ENCODE data around the gene PPEF1.
"Not testable (repeated sequence)": the region's sequence is repeated elsewhere in the genome, so short reads cannot be mapped to it uniquely, and the experiment has no call there.

Gene PPEF1

DNA sequence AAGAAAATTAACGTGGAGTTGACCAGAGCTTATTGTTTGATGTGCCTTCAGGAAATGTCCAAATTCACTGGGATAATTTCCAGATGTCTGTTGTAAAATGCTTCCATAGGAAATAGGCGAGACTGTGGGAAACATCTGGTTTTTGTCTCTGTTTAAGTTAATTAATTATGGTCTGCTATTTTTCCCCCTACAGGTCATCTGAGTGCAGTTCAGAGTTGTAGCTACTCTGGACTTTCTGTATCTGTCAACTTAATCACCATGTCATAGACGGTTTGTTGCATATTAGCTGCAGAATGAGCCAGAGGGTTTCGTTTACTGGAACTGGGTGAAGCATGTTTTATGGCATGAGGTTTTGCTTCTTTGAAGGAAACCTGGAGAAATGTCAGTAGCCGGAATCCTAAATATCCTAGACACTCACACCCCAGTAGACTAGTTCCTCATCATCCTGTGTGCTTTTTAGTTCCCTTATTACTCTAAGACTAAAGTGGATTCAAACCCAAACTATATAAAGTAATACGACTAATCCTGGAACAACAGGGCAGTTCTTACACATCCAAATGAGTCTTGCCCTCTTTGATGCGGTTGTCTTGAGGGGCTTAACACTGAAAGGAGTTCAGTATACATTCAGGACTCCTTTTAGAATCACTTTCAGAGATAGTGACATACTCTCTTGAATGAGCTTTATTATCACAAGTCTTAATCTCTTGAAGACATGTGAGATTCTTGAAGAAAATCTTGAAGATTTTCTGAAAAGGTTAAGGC is 62.5 kb downstream of the PPEF1 start:
- no peak for DNase-seq
- in situ Hi-C loops (cut with MboI; ENCODE audit: low pct_unique_long_range_greater_than_20kb, low sequenced_read_pairs) = no loop called here

- no peak for DNase-seq
- in situ Hi-C loops (cut with MboI; ENCODE audit: low pct_unique_long_range_greater_than_20kb, low sequenced_read_pairs) = no loop called here
Measured at GRCh38 chrX:18789916-18790315, 82.5 kb downstream of the PPEF1 start.

DNA sequence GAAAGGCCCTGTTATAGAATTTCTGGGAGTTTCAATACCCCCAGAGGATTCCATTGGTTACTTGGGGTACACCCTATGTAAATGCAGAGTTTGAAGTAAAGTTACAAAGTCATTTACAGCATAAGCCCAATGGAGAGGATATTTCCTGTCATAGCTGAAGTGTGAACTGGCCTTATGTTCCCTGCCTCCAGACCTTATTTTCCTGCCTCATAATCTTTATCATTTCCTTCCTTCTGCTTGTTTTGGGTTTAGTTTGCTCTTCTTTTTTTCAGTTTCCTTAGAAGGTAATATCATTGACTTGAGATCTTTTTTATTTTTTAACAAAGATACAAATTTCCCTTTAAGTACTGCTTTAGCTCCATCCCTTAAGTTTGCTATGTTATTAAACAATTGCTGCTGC is 85.4 kb downstream of the PPEF1 start:
- in situ Hi-C loops (cut with MboI; ENCODE audit: low pct_unique_long_range_greater_than_20kb, low sequenced_read_pairs) = no loop called here
- peak; percentile 7 for DNase-seq

DNA sequence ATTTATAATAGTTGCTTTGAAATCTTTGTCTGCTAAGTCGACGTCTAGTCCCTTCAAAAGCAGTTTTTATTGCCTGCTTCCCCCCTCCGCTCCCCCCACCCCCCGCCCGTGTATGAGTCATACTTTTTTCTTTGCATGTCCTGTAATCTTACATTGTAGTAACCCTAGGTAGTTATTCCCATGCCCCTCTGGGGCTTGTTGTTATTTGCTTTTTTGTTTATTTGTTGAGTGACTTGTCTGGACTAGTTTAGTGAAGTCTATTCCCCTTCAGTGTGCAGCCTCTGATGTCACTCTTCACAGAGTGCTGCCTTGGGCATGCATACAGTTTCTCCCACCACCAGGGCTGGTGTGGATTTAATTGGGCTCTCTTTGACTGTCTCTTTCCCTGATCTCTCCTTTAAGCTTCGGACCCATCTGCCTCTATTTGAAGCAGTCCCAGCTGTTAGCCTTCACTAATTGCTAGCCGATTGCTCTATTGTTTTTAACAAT is 86.2 kb downstream of the PPEF1 start:
- peak; percentile 9 for DNase-seq
- in situ Hi-C loops (cut with MboI; ENCODE audit: low pct_unique_long_range_greater_than_20kb, low sequenced_read_pairs) = no loop called here

GRCh38 chrX:18797141-18797540 is 89.7 kb downstream of the PPEF1 start:
- DNase-seq = no peak
- in situ Hi-C loops (cut with MboI; ENCODE audit: low pct_unique_long_range_greater_than_20kb, low sequenced_read_pairs) = no loop called here

- in situ Hi-C loops (cut with MboI; ENCODE audit: low pct_unique_long_range_greater_than_20kb, low sequenced_read_pairs) = no loop called here
- DNase-seq = no peak
Measured at GRCh38 chrX:18799911-18800310, 92.5 kb downstream of the PPEF1 start.

DNA sequence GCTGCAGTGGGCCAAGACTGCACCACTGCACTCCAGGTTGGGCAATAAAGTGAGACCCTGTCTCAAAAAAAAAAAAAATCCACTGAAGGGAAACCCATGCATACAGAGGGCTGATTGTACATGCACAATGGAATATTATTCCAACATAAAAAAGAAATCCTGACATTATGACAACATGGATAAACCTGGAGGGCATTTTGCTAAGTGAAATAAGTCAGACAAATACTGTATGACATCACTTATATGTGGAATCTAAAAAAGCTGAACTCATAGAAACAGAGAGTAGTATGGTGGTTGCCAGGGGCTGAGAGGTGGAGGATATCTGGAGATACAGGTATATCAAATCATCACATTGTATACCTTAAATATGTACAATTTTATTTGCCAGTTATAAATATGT is 102.2 kb downstream of the PPEF1 start:
- in situ Hi-C loops (cut with MboI; ENCODE audit: low pct_unique_long_range_greater_than_20kb, low sequenced_read_pairs) = no loop called here

GRCh38 chrX:18810416-18810815 is 103.0 kb downstream of the PPEF1 start:
- in situ Hi-C loops (cut with MboI; ENCODE audit: low pct_unique_long_range_greater_than_20kb, low sequenced_read_pairs) = no loop called here
- DNase-seq = no peak

More for the DNA sequence above, 102.2 kb downstream of the PPEF1 start:
- DNase-seq = no peak

DNA sequence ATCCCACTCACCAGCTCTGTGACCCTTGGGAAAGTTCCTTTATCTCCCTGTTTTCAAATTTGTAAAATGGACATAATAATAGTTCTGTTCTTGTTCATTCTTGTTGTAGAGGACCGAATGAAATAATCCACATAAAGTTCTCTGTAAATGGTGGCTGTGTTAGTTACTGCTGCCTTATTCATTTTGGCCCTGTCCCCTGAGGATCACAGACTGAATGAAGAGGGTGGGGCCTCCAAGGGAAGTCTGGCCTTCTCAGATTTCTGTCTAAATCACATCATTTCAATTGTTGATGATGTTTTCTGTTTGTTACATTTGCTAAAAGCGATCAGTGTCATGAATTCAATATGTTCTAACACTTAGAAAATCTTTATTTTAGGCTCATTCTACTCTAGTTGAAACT is 117.9 kb downstream of the PPEF1 start:
- in situ Hi-C loops (cut with MboI; ENCODE audit: low pct_unique_long_range_greater_than_20kb, low sequenced_read_pairs) = no loop called here
- DNase-seq = no peak

GRCh38 chrX:18828832-18829404 is 121.5 kb downstream of the PPEF1 start:
- no peak for DNase-seq
- in situ Hi-C loops (cut with MboI; ENCODE audit: low pct_unique_long_range_greater_than_20kb, low sequenced_read_pairs) = no loop called here

- in situ Hi-C loops (cut with MboI; ENCODE audit: low pct_unique_long_range_greater_than_20kb, low sequenced_read_pairs) = no loop called here
- DNase-seq = no peak
Measured at GRCh38 chrX:18833071-18833731, 125.8 kb downstream of the PPEF1 start.

DNA sequence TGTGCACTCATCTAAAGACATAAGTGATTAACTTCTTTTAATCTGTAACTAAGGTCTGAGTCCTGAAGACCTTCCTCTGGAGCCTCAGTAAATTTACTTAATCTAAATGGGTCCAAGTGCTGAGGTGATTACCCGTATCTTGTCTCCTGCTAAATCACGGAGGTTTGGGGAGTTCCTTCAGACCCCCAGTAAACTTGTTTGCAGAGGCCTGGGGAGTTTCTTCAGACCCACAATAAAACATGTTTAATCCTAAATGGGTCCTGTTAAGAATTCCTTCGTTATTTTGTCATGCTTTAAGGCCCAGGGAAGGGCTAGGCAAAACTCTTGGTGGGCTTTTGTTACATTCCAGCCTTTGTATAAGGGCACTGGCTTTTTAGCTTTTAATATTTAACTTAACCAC is 140.5 kb downstream of the PPEF1 start:
- DNase-seq; in situ Hi-C loops (cut with MboI; ENCODE audit: low pct_unique_long_range_greater_than_20kb, low sequenced_read_pairs): not testable (repeated sequence)

DNA sequence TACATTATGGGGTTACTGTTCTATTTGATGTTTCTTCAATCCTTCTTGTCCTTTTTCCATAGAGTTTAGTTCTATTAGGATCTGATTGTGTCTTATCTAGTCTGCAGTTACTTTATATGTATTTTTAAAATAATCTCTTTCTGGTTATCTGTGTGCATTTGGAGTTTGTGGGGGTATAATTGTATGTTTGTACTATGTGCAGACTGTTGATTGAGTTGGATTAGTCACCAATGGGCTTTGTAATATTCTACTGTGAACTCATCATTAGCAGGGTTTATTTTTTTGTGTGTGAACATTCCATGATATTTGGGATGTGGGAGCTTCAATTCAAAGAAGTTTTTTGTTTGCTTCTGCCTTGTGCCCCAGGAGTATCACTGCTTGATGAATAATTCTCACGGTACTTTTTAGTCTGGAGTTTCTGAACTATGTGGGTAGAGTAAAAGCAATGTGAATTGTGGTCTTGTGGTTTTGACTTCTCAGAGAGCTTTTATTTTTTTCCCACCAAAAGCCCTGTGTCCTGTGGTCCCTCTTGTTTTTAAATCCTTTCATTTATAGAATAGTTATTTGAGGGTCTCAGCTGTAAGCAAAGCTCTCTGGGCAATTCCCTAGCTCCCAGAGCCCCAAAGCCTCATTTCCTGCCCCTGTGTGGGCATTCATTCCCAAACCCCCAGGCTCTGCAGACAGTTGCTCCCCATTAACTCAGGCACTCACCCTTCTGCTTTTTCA is 148.6 kb downstream of the PPEF1 start:
- in situ Hi-C loops (cut with MboI; ENCODE audit: low pct_unique_long_range_greater_than_20kb, low sequenced_read_pairs) = no loop called here
- DNase-seq = peak; percentile 18

GRCh38 chrX:18856645-18856997 is 149.2 kb downstream of the PPEF1 start:
- in situ Hi-C loops (cut with MboI; ENCODE audit: low pct_unique_long_range_greater_than_20kb, low sequenced_read_pairs) = no loop called here
- DNase-seq = no peak

GRCh38 chrX:18861511-18861910 is 154.1 kb downstream of the PPEF1 start:
- no peak for DNase-seq
- in situ Hi-C loops (cut with MboI; ENCODE audit: low pct_unique_long_range_greater_than_20kb, low sequenced_read_pairs) = no loop called here

- no peak for DNase-seq
- in situ Hi-C loops (cut with MboI; ENCODE audit: low pct_unique_long_range_greater_than_20kb, low sequenced_read_pairs) = no loop called here
Measured at GRCh38 chrX:18864390-18864920, 157.0 kb downstream of the PPEF1 start.

DNA sequence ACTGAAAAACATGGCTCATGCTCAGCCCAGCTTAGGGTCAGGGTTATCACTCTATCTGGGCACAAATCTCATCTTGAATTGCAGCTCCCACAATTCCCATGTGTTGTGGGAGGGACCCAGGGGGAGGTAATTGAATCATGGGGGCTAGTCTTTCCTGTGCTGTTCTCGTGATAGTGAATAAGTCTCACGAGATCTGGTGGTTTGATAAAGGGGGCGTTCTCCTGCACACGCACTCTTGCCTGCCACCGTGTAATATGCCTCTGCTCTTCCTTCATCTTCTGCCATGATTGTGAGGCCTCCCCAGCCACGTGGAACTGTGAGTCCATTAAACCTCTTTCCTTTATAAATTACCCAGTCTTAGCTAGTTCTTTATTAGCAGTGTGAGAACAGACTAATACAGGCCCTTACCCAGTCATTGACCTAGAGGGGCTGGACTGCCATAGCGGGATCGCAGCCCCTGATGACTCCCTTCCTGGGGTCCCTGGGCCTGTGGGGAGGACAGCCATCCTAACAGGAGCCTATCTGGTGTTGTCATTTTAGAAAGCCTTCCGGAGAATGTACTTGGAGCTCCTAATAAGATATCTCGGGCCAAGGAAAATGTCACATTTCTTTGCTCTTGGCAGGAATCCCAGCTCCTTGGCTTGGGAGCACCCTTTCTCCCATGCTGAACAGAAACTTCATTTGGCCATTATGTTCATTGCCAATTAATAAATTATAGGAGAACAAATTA is 163.9 kb downstream of the PPEF1 start:
- in situ Hi-C loops (cut with MboI; ENCODE audit: low pct_unique_long_range_greater_than_20kb, low sequenced_read_pairs) = no loop called here
- DNase-seq = no peak

DNA sequence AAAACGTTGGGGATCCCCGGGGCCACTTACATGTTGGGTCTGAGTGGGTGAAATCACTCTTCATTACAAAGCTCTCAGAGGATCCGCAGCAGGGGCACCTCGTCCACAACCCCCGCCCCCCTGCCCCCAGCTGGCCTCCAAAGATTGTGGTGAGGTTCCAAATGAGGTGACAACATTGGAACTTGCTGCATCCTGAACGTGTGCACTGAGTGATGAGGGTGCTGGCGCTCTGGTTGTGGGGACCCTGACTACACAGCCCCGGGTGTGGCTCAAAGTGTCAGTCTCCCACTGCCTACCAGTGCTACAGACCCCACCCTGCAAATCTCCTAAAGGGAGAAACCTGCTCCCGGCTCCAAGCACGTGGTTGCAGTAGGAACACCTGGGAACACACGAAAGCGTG is 164.5 kb downstream of the PPEF1 start:
- in situ Hi-C loops (cut with MboI; ENCODE audit: low pct_unique_long_range_greater_than_20kb, low sequenced_read_pairs) = no loop called here
- DNase-seq = no peak

GRCh38 chrX:18872621-18873020 is 165.2 kb downstream of the PPEF1 start:
- in situ Hi-C loops (cut with MboI; ENCODE audit: low pct_unique_long_range_greater_than_20kb, low sequenced_read_pairs) = no loop called here
- DNase-seq = no peak
